GM12878 (cell line): ENCODE results near the gene SELPLG. TPM values are rescaled to one million over a fixed set of nuclear protein-coding genes. Genes with fewer than 3 reads are reported as not detected.

ENCODE experiments used
- ATAC-seq: fragments of 200-7000 bp; cut with Tn5 transposase; 3 replicates; pipeline ENCODE4 v1.9.1; 2020; ENCODE audit warnings: mild to moderate bottlenecking, moderate library complexity
- BruUV-seq: library from RNA; stranded (reverse); fragments of 400-500 nt; replicated peaks from 2 replicates; lab custom pipeline; 2021; lab: Mats Ljungman, UMichigan
- CTCF ChIA-PET: fragments of 300-600 bp; sonication (Branson Sonifier 250); formaldehyde crosslinking; extraction: SDS; loops from one replicate; lab custom pipeline; 2021; ENCODE audit warnings: inconsistent platforms; lab: Yijun Ruan, JAX
- POLR2A ChIA-PET: fragments of 350-600 bp; formaldehyde crosslinking; extraction: SDS; loops from one replicate; lab custom pipeline; 2021; ENCODE audit warnings: inconsistent platforms; lab: Charles Lee
- RAD21 ChIA-PET: fragments of 300-600 bp; sonication (Branson Sonifier 250); formaldehyde crosslinking; loops from one replicate; lab custom pipeline; 2023; ENCODE audit warnings: antibody characterized with exemption; ENCODE audit not compliant: unreplicated experiment; lab: Charles Lee
- SMC1A ChIA-PET: fragments of 300-600 bp; sonication (Branson Sonifier 250); formaldehyde crosslinking; loops from one replicate; lab custom pipeline; 2023; ENCODE audit not compliant: unreplicated experiment, uncharacterized antibody; lab: Charles Lee
- DNase-seq: peaks from one replicate; pipeline ENCODE4 v3.0.0-alpha.2; 2011; ENCODE audit warnings: low read depth, low spot score
- FAIRE-seq: peaks from 3 replicates; lab custom pipeline; 2011; peaks lifted over from hg19 to GRCh38; lab: Jason Lieb, UNC
- H2AFZ ChIP-seq: 2 replicates; pipeline ENCODE4 v1.6.0; 2011; ENCODE audit warnings: low read depth, low read length, control low read depth; ENCODE audit not compliant: control insufficient read depth
- H3K27ac ChIP-seq: 2 replicates; pipeline ENCODE4 v1.5.1; 2011; ENCODE audit warnings: control low read depth; ENCODE audit not compliant: control insufficient read depth, insufficient read depth
- H3K27me3 ChIP-seq, 2 experiments: replicated peaks in 1 of 2; 2 replicates each; pipeline versions ENCODE4 v1.6.0 to v1.6.1; 2011; ENCODE audit warnings: low read length in 1 of 2; ENCODE audit not compliant: control insufficient read depth in 2 of 2, insufficient read depth in 2 of 2
- H3K36me3 ChIP-seq, 2 experiments: 2 replicates each; pipeline ENCODE4 v1.5.1; 2011; ENCODE audit warnings: low read length in 1 of 2; ENCODE audit not compliant: control insufficient read depth in 2 of 2, insufficient read depth in 2 of 2
- H3K4me1 ChIP-seq: 2 replicates; pipeline ENCODE4 v1.6.1; 2011; ENCODE audit warnings: mild to moderate bottlenecking, low read length, moderate library complexity, mixed read lengths; ENCODE audit not compliant: control insufficient read depth, insufficient read depth
- H3K4me2 ChIP-seq: 2 replicates; pipeline ENCODE4 v1.6.0; 2011; ENCODE audit warnings: control low read depth; ENCODE audit not compliant: control insufficient read depth, insufficient read depth
- H3K4me3 ChIP-seq: fragments of 200-600 bp; sonication (generic); 2 replicates; pipeline ENCODE4 v1.5.1; 2016
- H3K79me2 ChIP-seq: 2 replicates; pipeline ENCODE4 v1.6.0; 2011; ENCODE audit warnings: low read length; ENCODE audit not compliant: control insufficient read depth, insufficient read depth
- H3K9ac ChIP-seq: 2 replicates; pipeline ENCODE4 v1.8.0; 2011; ENCODE audit warnings: low read length, control low read depth, mixed read lengths; ENCODE audit not compliant: control insufficient read depth, insufficient read depth
- H3K9me3 ChIP-seq: replicated peaks from 3 replicates; pipeline ENCODE4 v1.5.1; 2011; ENCODE audit warnings: mild to moderate bottlenecking, low read length; ENCODE audit not compliant: control insufficient read depth, insufficient read depth
- H4K20me1 ChIP-seq: 2 replicates; pipeline ENCODE4 v1.6.0; 2011; ENCODE audit not compliant: control insufficient read depth, insufficient read depth
- CHD2 ChIP-seq: IDR thresholded peaks from 2 replicates; pipeline ENCODE4 v1.6.1; 2011; ENCODE audit warnings: low read depth, low read length, improper control_type of control experiment, borderline replicate concordance
- MYB ChIP-seq: fragments of 150-350 bp; IDR thresholded peaks from 2 replicates; pipeline ENCODE4 v1.6.1; 2014; ENCODE audit warnings: mild to moderate bottlenecking, low read depth, low read length, borderline replicate concordance
- RCOR1 ChIP-seq: conservative IDR thresholded peaks from 2 replicates; pipeline ENCODE4 v1.6.1; 2012; ENCODE audit warnings: low read depth, low read length, improper control_type of control experiment
- SRF ChIP-seq, 2 experiments: IDR thresholded peaks; 2 replicates each; pipeline ENCODE4 v1.6.1; 2011; ENCODE audit warnings: low read depth in 2 of 2, low read length in 2 of 2, mild to moderate bottlenecking in 1 of 2, moderate library complexity in 1 of 2
- ZNF274 ChIP-seq: IDR thresholded peaks from one replicate; pipeline ENCODE4 v1.8.0; 2011; ENCODE audit not compliant: insufficient read length, insufficient read depth
- ZSCAN29 ChIP-seq: fragments of 450-650 bp; IDR thresholded peaks from 2 replicates; pipeline ENCODE4 v1.6.1; 2017; ENCODE audit warnings: mild to moderate bottlenecking, moderate library complexity
- WGBS: methylation state at CpG from one replicate; pipeline ENCODE4 v1.1.6; 2016; ENCODE audit warnings: low lambda C conversion rate; ENCODE audit not compliant: insufficient replicate concordance, insufficient coverage; ENCODE audit errors: missing lambda C conversion rate; 5-methylcytosine and 5-hydroxymethylcytosine counted together
- in situ Hi-C: fragments of 300-500 bp; cut with MboI; formaldehyde crosslinking; loops from 9 replicates; pipeline ENCODE4 v1.14.3; 2018; ENCODE audit warnings: mixed read lengths
- intact Hi-C: fragments of 100-400 bp; cut with micrococcal nuclease; formaldehyde crosslinking; loops from one replicate; pipeline ENCODE4 v1.14.2; 2022; ENCODE audit not compliant: unreplicated experiment
- polyA plus RNA-seq, 11 experiments: library from polyadenylated mRNA; depleted of rRNA in 4 of 11; unstranded in 6 of 11; stranded (reverse) in 5 of 11; fragments of >200 nt; fragmentation: Nextera tagmentation in 4 of 11; fragmentation: Illumina TruSeq in 1 of 11; extraction: Ambion mirVana in 4 of 11; extraction: Trizol in 1 of 11; gene quantifications; 1 replicate in 1 of 11; 2 replicates in 10 of 11; pipeline versions ENCODE4 v1.2.1 to v1.2.3, GENCODE V29; 2011 to 2016; ENCODE audit warnings: inconsistent platforms in 2 of 11, missing spikeins in 2 of 11, low read depth in 1 of 11
- total RNA-seq, 4 experiments: library from RNA; depleted of rRNA in 3 of 4; stranded (reverse); fragments of >200 nt in 3 of 4; fragmentation: Illumina TruSeq in 1 of 4; extraction: Trizol in 1 of 4; gene quantifications; 2 replicates each; pipeline versions ENCODE4 v1.2.1 to v1.2.3, GENCODE V29; 2013 to 2021
- TF ChIP-seq, protein P1 (sequence below): fragments of 450-650 bp; IDR thresholded peaks from 2 replicates; pipeline ENCODE4 v1.6.1; 2018; ENCODE audit warnings: borderline replicate concordance, mild to moderate bottlenecking; ENCODE audit not compliant: partially characterized antibody
- TF ChIP-seq, protein P2 (sequence below): fragments of 450-650 bp; conservative IDR thresholded peaks from 2 replicates; pipeline ENCODE4 v1.6.1; 2017; ENCODE audit warnings: mild to moderate bottlenecking, moderate library complexity

The SELPLG gene
- total and polyA plus RNA-seq, 10 of the 15 experiments (the other 5 are each of a cell fraction or from before 2014, with no cell fraction given): 3.2 to 32.3 (median 23.9) TPM

DNA sequence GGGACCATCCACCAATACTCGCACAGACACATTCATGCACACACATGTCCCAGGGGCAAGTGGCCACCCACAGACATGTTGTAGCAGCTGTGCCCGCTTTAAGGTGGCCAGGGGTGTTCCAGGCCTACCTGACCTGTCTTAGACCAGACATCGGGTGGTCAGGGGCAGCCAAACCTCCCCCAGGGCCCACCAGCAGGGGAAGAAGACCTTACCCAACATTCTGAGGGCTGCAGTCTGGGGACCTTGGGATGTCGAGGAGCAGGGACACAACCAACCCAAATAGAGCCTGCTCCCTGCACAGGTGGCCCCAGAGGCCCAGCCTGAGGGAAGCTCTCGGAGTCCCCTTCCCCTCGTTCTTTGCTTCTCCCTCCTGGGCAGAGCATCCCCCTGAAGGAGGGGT, 34.2 kb downstream of the SELPLG start:
- H3K9me3 ChIP-seq: no peaks in the 10 kb centered on the region
- no peaks in the 10 kb centered on the region for H3K4me1 ChIP-seq
- no peak overlapping the region for H3K27ac ChIP-seq
- no peak for TF ChIP-seq ZSCAN29
- TF ChIP-seq, protein P1, sequence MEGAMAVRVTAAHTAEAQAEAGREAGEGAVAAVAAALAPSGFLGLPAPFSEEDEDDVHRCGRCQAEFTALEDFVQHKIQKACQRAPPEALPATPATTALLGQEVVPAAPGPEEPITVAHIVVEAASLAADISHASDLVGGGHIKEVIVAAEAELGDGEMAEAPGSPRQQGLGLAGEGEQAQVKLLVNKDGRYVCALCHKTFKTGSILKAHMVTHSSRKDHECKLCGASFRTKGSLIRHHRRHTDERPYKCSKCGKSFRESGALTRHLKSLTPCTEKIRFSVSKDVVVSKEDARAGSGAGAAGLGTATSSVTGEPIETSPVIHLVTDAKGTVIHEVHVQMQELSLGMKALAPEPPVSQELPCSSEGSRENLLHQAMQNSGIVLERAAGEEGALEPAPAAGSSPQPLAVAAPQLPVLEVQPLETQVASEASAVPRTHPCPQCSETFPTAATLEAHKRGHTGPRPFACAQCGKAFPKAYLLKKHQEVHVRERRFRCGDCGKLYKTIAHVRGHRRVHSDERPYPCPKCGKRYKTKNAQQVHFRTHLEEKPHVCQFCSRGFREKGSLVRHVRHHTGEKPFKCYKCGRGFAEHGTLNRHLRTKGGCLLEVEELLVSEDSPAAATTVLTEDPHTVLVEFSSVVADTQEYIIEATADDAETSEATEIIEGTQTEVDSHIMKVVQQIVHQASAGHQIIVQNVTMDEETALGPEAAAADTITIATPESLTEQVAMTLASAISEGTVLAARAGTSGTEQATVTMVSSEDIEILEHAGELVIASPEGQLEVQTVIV: no peak
- TF ChIP-seq ZNF274: no peak
- TF ChIP-seq RCOR1: no peak
- no peak for TF ChIP-seq SRF (IDR thresholded peaks at IDR 0.05; ENCODE audit: low read depth in 2 of 2, low read length in 2 of 2)
- TF ChIP-seq CHD2: no peak
- TF ChIP-seq, protein P2, sequence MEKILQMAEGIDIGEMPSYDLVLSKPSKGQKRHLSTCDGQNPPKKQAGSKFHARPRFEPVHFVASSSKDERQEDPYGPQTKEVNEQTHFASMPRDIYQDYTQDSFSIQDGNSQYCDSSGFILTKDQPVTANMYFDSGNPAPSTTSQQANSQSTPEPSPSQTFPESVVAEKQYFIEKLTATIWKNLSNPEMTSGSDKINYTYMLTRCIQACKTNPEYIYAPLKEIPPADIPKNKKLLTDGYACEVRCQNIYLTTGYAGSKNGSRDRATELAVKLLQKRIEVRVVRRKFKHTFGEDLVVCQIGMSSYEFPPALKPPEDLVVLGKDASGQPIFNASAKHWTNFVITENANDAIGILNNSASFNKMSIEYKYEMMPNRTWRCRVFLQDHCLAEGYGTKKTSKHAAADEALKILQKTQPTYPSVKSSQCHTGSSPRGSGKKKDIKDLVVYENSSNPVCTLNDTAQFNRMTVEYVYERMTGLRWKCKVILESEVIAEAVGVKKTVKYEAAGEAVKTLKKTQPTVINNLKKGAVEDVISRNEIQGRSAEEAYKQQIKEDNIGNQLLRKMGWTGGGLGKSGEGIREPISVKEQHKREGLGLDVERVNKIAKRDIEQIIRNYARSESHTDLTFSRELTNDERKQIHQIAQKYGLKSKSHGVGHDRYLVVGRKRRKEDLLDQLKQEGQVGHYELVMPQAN: no peak
- no peak for TF ChIP-seq MYB
- no peak overlapping the region for H3K4me3 ChIP-seq
- FAIRE-seq: no peak
- no peaks in the 10 kb centered on the region for H3K36me3 ChIP-seq
- WGBS: 55% methylated on average over 6 of the region's 6 CpGs
- no peaks in the 10 kb centered on the region for H3K27me3 ChIP-seq
- in situ Hi-C loops (no loop called here), intact Hi-C loops (no loop called here)
- no peak for ATAC-seq
- ChIA-PET SMC1A (no interaction called here), CTCF (no interaction called here), RAD21 (no interaction called here), POLR2A (no interaction called here)
- no TSS peak for BruUV-seq
- no peak overlapping the region for H2AFZ ChIP-seq
- H4K20me1 ChIP-seq: no peaks in the 10 kb centered on the region
- H3K4me2 ChIP-seq: no peak overlapping the region
- no peak overlapping the region for H3K9ac ChIP-seq
- no peaks in the 10 kb centered on the region for H3K79me2 ChIP-seq
- DNase-seq: no peak
